Measurements from ENCODE around the gene CNTN4.

Gene CNTN4

DNA sequence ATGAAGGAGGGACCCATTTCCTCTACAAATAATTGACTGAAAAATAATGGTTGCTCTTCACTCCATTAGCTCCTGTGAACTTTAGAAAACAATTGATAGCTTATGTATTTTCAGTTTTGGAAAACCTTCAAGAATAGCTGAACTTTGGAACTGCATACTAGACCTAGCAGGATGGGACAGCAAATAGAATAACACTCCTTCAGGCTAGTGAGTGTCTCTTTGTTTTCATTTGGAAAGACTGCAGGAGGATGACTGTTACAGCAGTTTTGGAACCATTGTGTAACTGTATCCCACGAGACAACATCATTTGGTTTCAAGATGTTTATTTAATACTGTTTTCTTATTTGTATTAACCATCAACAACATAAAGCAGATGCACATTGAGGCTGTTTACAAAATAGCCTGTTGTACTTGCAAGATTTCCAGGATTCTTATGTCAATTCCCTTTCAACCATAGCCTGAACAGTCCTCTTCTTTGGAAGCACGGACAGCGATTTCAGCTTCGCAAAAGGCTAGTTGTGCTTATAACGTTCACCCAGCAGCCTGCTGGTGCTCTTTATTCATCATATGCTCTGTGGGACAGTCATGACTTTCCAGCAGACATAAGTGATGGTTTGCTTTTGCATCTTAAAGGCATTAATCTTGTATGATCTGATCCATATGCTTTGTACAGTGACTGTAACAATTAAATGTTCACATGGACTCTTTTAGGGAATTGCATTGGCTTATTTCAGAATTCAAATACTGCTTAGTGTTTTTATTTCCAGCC lies 676.0 kb downstream of the CNTN4 start:
- no peak for DNase-seq (ENCODE audit: low read depth, low spot score)
- in situ Hi-C loops (cut with HindIII; ENCODE audit: low sequenced_read_pairs): no loop called here
- H3K4me3 ChIP-seq (ENCODE audit: low read depth, low read length): no peak overlapping the region
- TF ChIP-seq CTCF (IDR thresholded peaks at IDR 0.05; ENCODE audit: low read depth, low read length): no peak

- no peak overlapping the region for H3K4me3 ChIP-seq (ENCODE audit: low read depth, low read length)
- no peak for DNase-seq (ENCODE audit: low read depth, low spot score)
- in situ Hi-C loops (cut with HindIII; ENCODE audit: low sequenced_read_pairs): no loop called here
- TF ChIP-seq CTCF (IDR thresholded peaks at IDR 0.05; ENCODE audit: low read depth, low read length): no peak
Observed at GRCh38 chr3:2783261-2783660, 684.6 kb downstream of the CNTN4 start.

GRCh38 chr3:2784627-2785026 lies 686.0 kb downstream of the CNTN4 start:
- no peak for DNase-seq (ENCODE audit: low read depth, low spot score)
- in situ Hi-C loops (cut with HindIII; ENCODE audit: low sequenced_read_pairs): no loop called here
- no peak for TF ChIP-seq CTCF (IDR thresholded peaks at IDR 0.05; ENCODE audit: low read depth, low read length)
- no peak overlapping the region for H3K4me3 ChIP-seq (ENCODE audit: low read depth, low read length)

GRCh38 chr3:2790266-2790815 lies 691.7 kb downstream of the CNTN4 start:
- in situ Hi-C loops (cut with HindIII; ENCODE audit: low sequenced_read_pairs): no loop called here

DNA sequence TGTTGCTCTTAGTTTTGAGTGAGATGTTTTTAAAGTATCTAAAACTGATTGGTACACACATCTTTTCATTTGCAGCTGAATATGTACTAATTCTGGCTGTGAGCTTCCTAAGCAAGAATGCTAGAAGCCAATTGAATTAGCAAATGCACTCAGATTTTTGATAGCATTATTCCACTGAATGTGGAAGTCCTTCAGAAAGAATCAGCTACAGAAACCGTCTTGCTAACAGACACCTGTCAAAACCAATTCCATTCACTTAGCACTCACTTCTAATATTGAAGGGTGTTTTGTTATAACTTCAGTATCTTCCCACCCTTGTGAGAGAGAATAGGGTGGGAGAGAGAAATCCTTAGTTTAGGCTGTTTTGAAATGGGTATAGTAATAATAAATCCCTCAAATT lies 693.8 kb downstream of the CNTN4 start:
- no peak for TF ChIP-seq CTCF (IDR thresholded peaks at IDR 0.05; ENCODE audit: low read depth, low read length)
- no peak overlapping the region for H3K4me3 ChIP-seq (ENCODE audit: low read depth, low read length)
- in situ Hi-C loops (cut with HindIII; ENCODE audit: low sequenced_read_pairs): no loop called here
- DNase-seq (ENCODE audit: low read depth, low spot score): no peak

More at GRCh38 chr3:2790266-2790815, 691.7 kb downstream of the CNTN4 start:
- no peak overlapping the region for H3K4me3 ChIP-seq (ENCODE audit: low read depth, low read length)
- no peak for DNase-seq (ENCODE audit: low read depth, low spot score)
- no peak for TF ChIP-seq CTCF (IDR thresholded peaks at IDR 0.05; ENCODE audit: low read depth, low read length)

GRCh38 chr3:2793987-2794386 lies 695.3 kb downstream of the CNTN4 start:
- H3K4me3 ChIP-seq (ENCODE audit: low read depth, low read length): no peak overlapping the region
- in situ Hi-C loops (cut with HindIII; ENCODE audit: low sequenced_read_pairs): no loop called here
- TF ChIP-seq CTCF (IDR thresholded peaks at IDR 0.05; ENCODE audit: low read depth, low read length): no peak
- DNase-seq (ENCODE audit: low read depth, low spot score): no peak

Measured in astrocyte of the spinal cord (primary cell).